ENCODE measurements around the gene FEZF2.

DNA sequence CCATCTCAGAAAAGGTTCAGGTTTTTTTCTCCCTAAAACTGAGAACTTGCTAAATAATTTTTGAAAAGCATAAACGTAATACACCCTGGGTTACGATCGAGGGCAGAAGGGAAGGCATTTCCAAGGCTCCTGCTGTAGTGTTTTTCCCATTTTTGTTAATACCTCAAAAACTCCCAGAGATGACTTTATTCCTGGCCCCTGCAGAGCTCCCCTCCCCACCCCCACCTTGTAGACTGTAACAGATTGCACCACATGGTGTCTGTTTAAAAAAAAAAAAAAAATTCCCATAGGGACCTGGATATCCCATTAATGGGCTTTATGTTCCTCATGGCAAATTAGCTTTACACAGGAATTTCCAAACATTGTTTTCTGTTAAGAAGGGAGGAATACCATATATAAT, 38.2 kb downstream of the FEZF2 start:
- TF ChIP-seq EZH2 (IDR thresholded peaks at IDR 0.05; ENCODE audit: borderline replicate concordance): no peak
- TF ChIP-seq CTCF (IDR thresholded peaks at IDR 0.05; ENCODE audit: poor library complexity): no peak
